ENCODE results near the gene FNIP2. TPM values are rescaled to one million over a fixed set of nuclear protein-coding genes. Genes with fewer than 3 reads are reported as not detected.
"Not testable (repeated sequence)": the region's sequence is repeated elsewhere in the genome, so short reads cannot be mapped to it uniquely, and the experiment has no call there.

FNIP2 gene
- total and polyA plus RNA-seq, 2 experiments from 2014 or later = 1.8 to 22.4 TPM

GRCh38 chr4:158890294-158890693 lies 121.5 kb downstream of the FNIP2 start:
- Histone ChIP-seq H3K4me2 (ENCODE audit: unreplicated experiment) (no peak overlapping the region), H3F3A (ENCODE audit: insufficient read depth) (no peaks in the 10 kb centered on the region), H3K79me2 (ENCODE audit: insufficient read depth) (no peaks in the 10 kb centered on the region), H3K36me3 (ENCODE audit: low read depth) (peaks cover 18% of the 10 kb centered on the region), H4K20me1 (ENCODE audit: insufficient read depth) (no peaks in the 10 kb centered on the region), H3K9me3 (ENCODE audit: low read depth) (no peaks in the 10 kb centered on the region), H3K9ac (no peak overlapping the region), H3K4me3 (no peak overlapping the region), H3K27ac (no peak overlapping the region), H3K4me1 (ENCODE audit: insufficient read depth) (no peaks in the 10 kb centered on the region), H3K27me3 (replicated peaks; ENCODE audit: insufficient read depth) (no peaks in the 10 kb centered on the region), H3K9me2 (ENCODE audit: insufficient read depth) (no peaks in the 10 kb centered on the region), H2AFZ (no peak overlapping the region)
- DNase-seq = no peak
- in situ Hi-C loops (cut with MboI) = no loop called here
- TF ChIP-seq EZH2 (IDR thresholded peaks at IDR 0.05; ENCODE audit: insufficient read depth, poor library complexity, severe bottlenecking) (no peak), EZH2phosphoT487 (IDR thresholded peaks at IDR 0.05; ENCODE audit: insufficient read depth, low read depth) (no peak)
- WGBS, 2 experiments (ENCODE audit: low coverage in 1 of 2, low lambda C conversion rate in 2 of 2, missing lambda C conversion rate in 2 of 2) = 89 to 90% methylated on average over 3 of the region's 3 CpGs

GRCh38 chr4:158891256-158891655 lies 122.4 kb downstream of the FNIP2 start:
- Histone ChIP-seq H3K9ac (no peak overlapping the region), H3K9me3 (ENCODE audit: low read depth) (no peaks in the 10 kb centered on the region), H3F3A (ENCODE audit: insufficient read depth) (no peaks in the 10 kb centered on the region), H3K4me3 (no peak overlapping the region), H3K4me2 (ENCODE audit: unreplicated experiment) (no peak overlapping the region), H3K36me3 (ENCODE audit: low read depth) (peaks cover 21% of the 10 kb centered on the region), H2AFZ (no peak overlapping the region), H4K20me1 (ENCODE audit: insufficient read depth) (no peaks in the 10 kb centered on the region), H3K4me1 (ENCODE audit: insufficient read depth) (no peaks in the 10 kb centered on the region), H3K9me2 (ENCODE audit: insufficient read depth) (no peaks in the 10 kb centered on the region), H3K27ac (no peak overlapping the region), H3K27me3 (replicated peaks; ENCODE audit: insufficient read depth) (no peaks in the 10 kb centered on the region), H3K79me2 (ENCODE audit: insufficient read depth) (no peaks in the 10 kb centered on the region)
- no peak for DNase-seq
- TF ChIP-seq EZH2 (IDR thresholded peaks at IDR 0.05; ENCODE audit: insufficient read depth, poor library complexity, severe bottlenecking) (no peak), EZH2phosphoT487 (IDR thresholded peaks at IDR 0.05; ENCODE audit: insufficient read depth, low read depth) (no peak)
- 96 to 100% methylated on average over 3 of the region's 3 CpGs for WGBS, 2 experiments (ENCODE audit: low coverage in 1 of 2, low lambda C conversion rate in 2 of 2, missing lambda C conversion rate in 2 of 2)
- in situ Hi-C loops (cut with MboI) = no loop called here

GRCh38 chr4:158894826-158895225 lies 126.0 kb downstream of the FNIP2 start:
- H3F3A ChIP-seq (ENCODE audit: insufficient read depth) = no peaks in the 10 kb centered on the region
- no peak overlapping the region for H3K9ac ChIP-seq
- no peak for DNase-seq
- H3K9me3 ChIP-seq (ENCODE audit: low read depth) = no peaks in the 10 kb centered on the region
- H3K4me3 ChIP-seq = no peak overlapping the region
- peaks cover 15% of the 10 kb centered on the region for H3K36me3 ChIP-seq (ENCODE audit: low read depth)
- no peak overlapping the region for H3K4me2 ChIP-seq (ENCODE audit: unreplicated experiment)
- in situ Hi-C loops (cut with MboI) = no loop called here
- no peaks in the 10 kb centered on the region for H4K20me1 ChIP-seq (ENCODE audit: insufficient read depth)
- TF ChIP-seq EZH2phosphoT487 (IDR thresholded peaks at IDR 0.05; ENCODE audit: insufficient read depth, low read depth) (no peak), EZH2 (IDR thresholded peaks at IDR 0.05; ENCODE audit: insufficient read depth, poor library complexity, severe bottlenecking) (no peak)
- no peaks in the 10 kb centered on the region for H3K9me2 ChIP-seq (ENCODE audit: insufficient read depth)
- WGBS, 2 experiments (ENCODE audit: low coverage in 1 of 2, low lambda C conversion rate in 2 of 2, missing lambda C conversion rate in 2 of 2) = 95% methylated on average over 2 of the region's 2 CpGs
- H3K79me2 ChIP-seq (ENCODE audit: insufficient read depth) = no peaks in the 10 kb centered on the region
- H3K27ac ChIP-seq = no peak overlapping the region
- no peak overlapping the region for H2AFZ ChIP-seq
- no peaks in the 10 kb centered on the region for H3K4me1 ChIP-seq (ENCODE audit: insufficient read depth)
- no peaks in the 10 kb centered on the region for H3K27me3 ChIP-seq (replicated peaks; ENCODE audit: insufficient read depth)

- Histone ChIP-seq H3K27ac (no peak overlapping the region), H2AFZ (no peak overlapping the region), H3K9ac (no peak overlapping the region), H3K9me2 (ENCODE audit: insufficient read depth) (no peaks in the 10 kb centered on the region), H3K36me3 (ENCODE audit: low read depth) (peaks cover 15% of the 10 kb centered on the region), H3F3A (ENCODE audit: insufficient read depth) (no peaks in the 10 kb centered on the region), H3K9me3 (ENCODE audit: low read depth) (no peaks in the 10 kb centered on the region), H3K4me2 (ENCODE audit: unreplicated experiment) (no peak overlapping the region), H3K27me3 (replicated peaks; ENCODE audit: insufficient read depth) (no peaks in the 10 kb centered on the region), H4K20me1 (ENCODE audit: insufficient read depth) (no peaks in the 10 kb centered on the region), H3K4me1 (ENCODE audit: insufficient read depth) (no peaks in the 10 kb centered on the region), H3K79me2 (ENCODE audit: insufficient read depth) (peaks cover 7% of the 10 kb centered on the region; the same call in 1 of the 2 replicates), H3K4me3 (no peak overlapping the region)
- TF ChIP-seq EZH2phosphoT487 (IDR thresholded peaks at IDR 0.05; ENCODE audit: insufficient read depth, low read depth) = no peak
- TF ChIP-seq EZH2 (IDR thresholded peaks at IDR 0.05; ENCODE audit: insufficient read depth, poor library complexity, severe bottlenecking) = no peak
- 88 to 90% methylated on average over 14 of the region's 14 CpGs for WGBS, 2 experiments (ENCODE audit: low coverage in 1 of 2, low lambda C conversion rate in 2 of 2, missing lambda C conversion rate in 2 of 2)
- DNase-seq = no peak
- in situ Hi-C loops (cut with MboI) = no loop called here
Observed at GRCh38 chr4:158895797-158896576, 127.2 kb downstream of the FNIP2 start.

GRCh38 chr4:158896577-158897238 lies 127.9 kb downstream of the FNIP2 start:
- H3K9ac ChIP-seq; H2AFZ ChIP-seq; H3K9me2 ChIP-seq (ENCODE audit: insufficient read depth); H3K27ac ChIP-seq; DNase-seq; in situ Hi-C loops (cut with MboI); H3K4me3 ChIP-seq; H4K20me1 ChIP-seq (ENCODE audit: insufficient read depth); H3F3A ChIP-seq (ENCODE audit: insufficient read depth); H3K36me3 ChIP-seq (ENCODE audit: low read depth); H3K27me3 ChIP-seq (replicated peaks; ENCODE audit: insufficient read depth); H3K4me1 ChIP-seq (ENCODE audit: insufficient read depth); H3K4me2 ChIP-seq (ENCODE audit: unreplicated experiment); H3K79me2 ChIP-seq (ENCODE audit: insufficient read depth); H3K9me3 ChIP-seq (ENCODE audit: low read depth): not testable (repeated sequence)
- WGBS, 2 experiments (ENCODE audit: low coverage in 1 of 2, low lambda C conversion rate in 2 of 2, missing lambda C conversion rate in 2 of 2) = 92 to 93% methylated on average over 11 of the region's 11 CpGs

- H3K9me2 ChIP-seq (ENCODE audit: insufficient read depth); H3K27me3 ChIP-seq (replicated peaks; ENCODE audit: insufficient read depth); H3K27ac ChIP-seq; H3F3A ChIP-seq (ENCODE audit: insufficient read depth); H3K9ac ChIP-seq; H2AFZ ChIP-seq; H3K79me2 ChIP-seq (ENCODE audit: insufficient read depth); H3K9me3 ChIP-seq (ENCODE audit: low read depth); in situ Hi-C loops (cut with MboI); H3K4me3 ChIP-seq; H3K4me1 ChIP-seq (ENCODE audit: insufficient read depth); DNase-seq; H4K20me1 ChIP-seq (ENCODE audit: insufficient read depth); H3K4me2 ChIP-seq (ENCODE audit: unreplicated experiment); H3K36me3 ChIP-seq (ENCODE audit: low read depth): not testable (repeated sequence)
- 97 to 98% methylated on average over 2 of the region's 2 CpGs for WGBS, 2 experiments (ENCODE audit: low coverage in 1 of 2, low lambda C conversion rate in 2 of 2, missing lambda C conversion rate in 2 of 2)
Observed at GRCh38 chr4:158900408-158900807, 131.6 kb downstream of the FNIP2 start.
